Epithelial cell of esophagus (primary cell): Measurements from ENCODE around the gene ATP6V0E2.
A peak's percentile ranks its signal among the peaks of the same experiment; 100 is the strongest.

Source experiments
- DNase-seq: peaks from one replicate; pipeline ENCODE4 v3.0.0; 2010; ENCODE audit warnings: low read depth
- H3K4me3 ChIP-seq: 2 replicates; pipeline ENCODE4 v1.5.1; 2011; ENCODE audit warnings: mild to moderate bottlenecking, low read length, control low read depth
- CTCF ChIP-seq: IDR thresholded peaks from 2 replicates; pipeline ENCODE4 v1.5.1; 2011; ENCODE audit warnings: low read depth, mild to moderate bottlenecking, low read length, control low read depth, inconsistent platforms; ENCODE audit not compliant: insufficient read depth; ENCODE audit errors: missing control alignments

Gene ATP6V0E2

GRCh38 chr7:149833495-149834130 lies 40.2 kb upstream of the ATP6V0E2 start:
- no peak for DNase-seq
- TF ChIP-seq CTCF = no peak
- no peak overlapping the region for H3K4me3 ChIP-seq

DNA sequence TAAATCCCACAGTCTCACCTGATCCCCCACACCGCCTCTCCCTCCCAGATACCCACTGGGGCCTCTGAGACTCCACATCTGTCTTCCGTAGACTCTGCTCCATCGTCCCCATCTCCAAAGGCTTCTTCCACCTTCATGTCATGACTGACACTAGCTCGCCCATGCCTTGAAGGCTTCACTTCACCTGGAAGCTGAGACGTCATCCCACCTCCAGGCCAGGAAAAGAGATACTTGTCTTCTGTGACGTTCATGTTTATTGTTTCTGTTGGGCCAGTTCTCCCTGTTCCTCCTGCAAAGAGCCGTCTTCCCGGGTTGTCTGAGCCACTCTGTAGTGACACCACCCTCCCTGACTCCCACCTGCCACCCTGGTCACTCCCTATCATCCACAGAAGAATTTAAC lies 39.2 kb upstream of the ATP6V0E2 start:
- no peak overlapping the region for H3K4me3 ChIP-seq
- no peak for DNase-seq
- TF ChIP-seq CTCF = no peak

DNA sequence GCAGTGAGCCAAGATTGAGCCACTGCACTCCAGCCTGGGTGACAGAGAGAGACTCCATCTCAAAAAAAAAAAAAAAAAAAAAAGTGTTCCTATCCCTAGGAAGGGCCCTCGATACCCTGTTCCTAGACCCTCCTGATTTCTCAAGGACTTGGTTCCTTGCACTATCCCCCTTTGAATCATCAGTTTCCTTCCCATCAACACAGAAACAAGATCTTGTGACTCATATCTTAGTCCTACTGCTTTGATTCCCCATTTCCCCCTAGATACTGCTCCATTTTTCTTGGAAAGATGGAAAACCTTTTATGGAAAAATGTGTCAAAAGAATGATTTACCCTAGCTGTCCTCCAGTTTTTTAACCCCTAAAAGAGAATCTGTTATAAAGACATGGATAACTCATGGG lies 37.3 kb upstream of the ATP6V0E2 start:
- peak; percentile 11 for DNase-seq
- no peak for TF ChIP-seq CTCF
- H3K4me3 ChIP-seq = no peak overlapping the region

- H3K4me3 ChIP-seq = no peak overlapping the region
- no peak for DNase-seq
- no peak for TF ChIP-seq CTCF
Measured at GRCh38 chr7:149837564-149838223, 36.1 kb upstream of the ATP6V0E2 start.

DNA sequence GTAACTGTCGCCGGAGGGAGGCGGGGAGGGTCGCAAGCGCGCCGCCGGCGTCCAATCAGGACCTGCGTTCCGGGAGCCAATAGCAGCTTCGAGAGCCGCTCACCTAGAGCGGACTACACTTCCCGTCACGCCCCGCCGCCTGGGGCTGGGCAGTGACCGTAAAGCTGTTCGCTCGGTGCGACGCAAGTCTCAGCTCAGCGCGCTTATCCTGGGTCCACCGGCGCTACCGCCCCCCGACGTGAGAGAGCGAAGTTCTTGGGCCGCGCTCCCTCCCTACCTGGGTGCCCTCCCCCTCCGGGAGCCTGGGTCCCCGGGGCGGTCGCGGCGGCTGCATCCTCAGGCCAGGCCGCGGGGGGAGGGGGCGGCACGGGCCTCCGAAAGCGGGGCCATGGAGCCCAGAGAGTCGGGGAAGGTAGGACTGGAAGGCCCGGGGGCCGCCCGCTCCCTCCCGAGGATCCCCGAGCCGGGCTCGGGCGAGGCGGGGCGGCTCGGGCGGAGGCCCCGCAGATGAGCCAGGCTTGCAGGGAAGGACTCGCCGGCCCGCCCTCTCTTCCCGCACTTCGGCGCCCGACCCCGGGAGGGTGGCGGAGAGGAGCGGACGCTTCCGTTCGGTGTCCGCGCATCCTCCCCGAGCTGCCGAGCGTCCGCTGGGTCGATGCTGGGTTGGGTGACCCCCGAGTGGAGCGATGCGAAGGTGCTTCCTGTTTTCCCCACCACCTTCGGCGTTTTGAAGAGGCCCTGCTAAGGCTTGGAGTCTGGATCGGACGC lies 35.4 kb upstream of the ATP6V0E2 start, which contains the start of gene ZNF862:
Gene ZNF862 (plus strand): TSS at position 152 of the 768 bp plus-strand sequence. CDS start 237 bp downstream, at position 389.
- H3K4me3 ChIP-seq = peak within 1 kb of the TSS; percentile 86
- DNase-seq = peak; percentile 98
- no peak for TF ChIP-seq CTCF

- no peak for TF ChIP-seq CTCF
- peak; percentile 39 for DNase-seq
Measured at GRCh38 chr7:149838992-149839408, 34.8 kb upstream of the ATP6V0E2 start.

More at GRCh38 chr7:149838992-149839408, 34.8 kb upstream of the ATP6V0E2 start:
- peak overlapping the region; percentile 86 for H3K4me3 ChIP-seq
